Measurements from ENCODE around the gene PPP4R4.
"Not testable (repeated sequence)": the region's sequence is repeated elsewhere in the genome, so short reads cannot be mapped to it uniquely, and the experiment has no call there.

PPP4R4 gene

GRCh38 chr14:94267352-94267751, 93.2 kb downstream of the PPP4R4 start:
- H3K4me3 ChIP-seq (ENCODE audit: low read depth, low read length), result no peak overlapping the region
- no peak for TF ChIP-seq CTCF (IDR thresholded peaks at IDR 0.05; ENCODE audit: insufficient read depth, low read depth, low read length, missing control alignments)
- no peak for DNase-seq (ENCODE audit: low read depth)

- not testable (repeated sequence) for H3K4me3 ChIP-seq (ENCODE audit: low read depth, low read length); DNase-seq (ENCODE audit: low read depth)
Observed at GRCh38 chr14:94268582-94268981, 94.5 kb downstream of the PPP4R4 start.

- TF ChIP-seq CTCF (IDR thresholded peaks at IDR 0.05; ENCODE audit: insufficient read depth, low read depth, low read length, missing control alignments), result no peak
- no peak overlapping the region for H3K4me3 ChIP-seq (ENCODE audit: low read depth, low read length)
- DNase-seq (ENCODE audit: low read depth), result no peak
Observed at GRCh38 chr14:94269156-94269555, 95.0 kb downstream of the PPP4R4 start.

GRCh38 chr14:94276898-94277561, 102.9 kb downstream of the PPP4R4 start:
- not testable (repeated sequence) for H3K4me3 ChIP-seq (ENCODE audit: low read depth, low read length); DNase-seq (ENCODE audit: low read depth)

- H3K4me3 ChIP-seq (ENCODE audit: low read depth, low read length), result no peak overlapping the region
- no peak for DNase-seq (ENCODE audit: low read depth)
- TF ChIP-seq CTCF (IDR thresholded peaks at IDR 0.05; ENCODE audit: insufficient read depth, low read depth, low read length, missing control alignments), result no peak
Observed at GRCh38 chr14:94278731-94279130, 104.6 kb downstream of the PPP4R4 start.

- no peak overlapping the region for H3K4me3 ChIP-seq (ENCODE audit: low read depth, low read length)
- DNase-seq (ENCODE audit: low read depth), result no peak
- TF ChIP-seq CTCF (IDR thresholded peaks at IDR 0.05; ENCODE audit: insufficient read depth, low read depth, low read length, missing control alignments), result no peak
Observed at GRCh38 chr14:94282991-94283723, 109.0 kb downstream of the PPP4R4 start.

GRCh38 chr14:94284221-94284620, 110.1 kb downstream of the PPP4R4 start:
- no peak for DNase-seq (ENCODE audit: low read depth)
- no peak overlapping the region for H3K4me3 ChIP-seq (ENCODE audit: low read depth, low read length)
- TF ChIP-seq CTCF (IDR thresholded peaks at IDR 0.05; ENCODE audit: insufficient read depth, low read depth, low read length, missing control alignments), result no peak

GRCh38 chr14:94285158-94285557, 111.0 kb downstream of the PPP4R4 start:
- no peak for TF ChIP-seq CTCF (IDR thresholded peaks at IDR 0.05; ENCODE audit: insufficient read depth, low read depth, low read length, missing control alignments)
- H3K4me3 ChIP-seq (ENCODE audit: low read depth, low read length), result no peak overlapping the region
- no peak for DNase-seq (ENCODE audit: low read depth)

All from GM12865 (cell line).